ENCODE data around the gene NMNAT2. TPM values are rescaled to one million over a fixed set of nuclear protein-coding genes. Genes with fewer than 3 reads are reported as not detected.

The NMNAT2 gene
- total and polyA plus RNA-seq, 2 donors from 2014 or later: 0.17 to 2.0 TPM

GRCh38 chr1:183365676-183366075 is 52.5 kb downstream of the NMNAT2 start:
- Histone ChIP-seq H3K27me3 (ENCODE audit: control insufficient read depth, insufficient read depth, low read length) (no peaks in the 10 kb centered on the region), H3K4me3 (ENCODE audit: low read length in 3 of 3) (no peak overlapping the region), H3K4me1 (ENCODE audit: control insufficient read depth in 2 of 3, insufficient read depth in 2 of 3, low read depth in 1 of 3, low read length in 3 of 3) (no peaks in the 10 kb centered on the region), H3K36me3 (ENCODE audit: control insufficient read depth in 2 of 3, insufficient read depth in 3 of 3, low read length in 3 of 3) (no peaks in the 10 kb centered on the region), H3K27ac (ENCODE audit: low read depth in 2 of 2, low read length in 2 of 2) (no peak overlapping the region), H3K9me3 (ENCODE audit: control insufficient read depth in 2 of 3, insufficient read depth in 1 of 3, low read length in 3 of 3) (no peaks in the 10 kb centered on the region), H3K9ac (ENCODE audit: low read length in 3 of 3) (no peak overlapping the region)
- intact Hi-C loops (cut with DNase I): no loop called here
- FAIRE-seq: no peak
- DNase-seq: no peak
- TF ChIP-seq CTCF (IDR thresholded peaks at IDR 0.05; ENCODE audit: borderline replicate concordance, extremely low read depth, insufficient read depth): no peak

GRCh38 chr1:183365093-183365492 is 53.1 kb downstream of the NMNAT2 start:
- intact Hi-C loops (cut with DNase I): no loop called here
- Histone ChIP-seq H3K9ac (ENCODE audit: low read length in 3 of 3) (no peak overlapping the region), H3K4me3 (ENCODE audit: low read length in 3 of 3) (no peak overlapping the region), H3K9me3 (ENCODE audit: control insufficient read depth in 2 of 3, insufficient read depth in 1 of 3, low read length in 3 of 3) (no peaks in the 10 kb centered on the region), H3K27me3 (ENCODE audit: control insufficient read depth, insufficient read depth, low read length) (no peaks in the 10 kb centered on the region), H3K36me3 (ENCODE audit: control insufficient read depth in 2 of 3, insufficient read depth in 3 of 3, low read length in 3 of 3) (no peaks in the 10 kb centered on the region), H3K27ac (ENCODE audit: low read depth in 2 of 2, low read length in 2 of 2) (no peak overlapping the region), H3K4me1 (ENCODE audit: control insufficient read depth in 2 of 3, insufficient read depth in 2 of 3, low read depth in 1 of 3, low read length in 3 of 3) (no peaks in the 10 kb centered on the region)
- no peak for FAIRE-seq
- DNase-seq: no peak
- no peak for TF ChIP-seq CTCF (IDR thresholded peaks at IDR 0.05; ENCODE audit: borderline replicate concordance, extremely low read depth, insufficient read depth)

GRCh38 chr1:183363972-183364371 is 54.2 kb downstream of the NMNAT2 start:
- Histone ChIP-seq H3K4me3 (ENCODE audit: low read length in 3 of 3) (no peak overlapping the region), H3K27ac (ENCODE audit: low read depth in 2 of 2, low read length in 2 of 2) (no peak overlapping the region), H3K9me3 (ENCODE audit: control insufficient read depth in 2 of 3, insufficient read depth in 1 of 3, low read length in 3 of 3) (no peaks in the 10 kb centered on the region), H3K27me3 (ENCODE audit: control insufficient read depth, insufficient read depth, low read length) (no peaks in the 10 kb centered on the region), H3K36me3 (ENCODE audit: control insufficient read depth in 2 of 3, insufficient read depth in 3 of 3, low read length in 3 of 3) (no peaks in the 10 kb centered on the region), H3K4me1 (ENCODE audit: control insufficient read depth in 2 of 3, insufficient read depth in 2 of 3, low read depth in 1 of 3, low read length in 3 of 3) (no peaks in the 10 kb centered on the region), H3K9ac (ENCODE audit: low read length in 3 of 3) (no peak overlapping the region)
- intact Hi-C loops (cut with DNase I): no loop called here
- no peak for TF ChIP-seq CTCF (IDR thresholded peaks at IDR 0.05; ENCODE audit: borderline replicate concordance, extremely low read depth, insufficient read depth)
- no peak for DNase-seq
- FAIRE-seq: no peak

GRCh38 chr1:183361081-183361480 is 57.1 kb downstream of the NMNAT2 start:
- FAIRE-seq (no peak), DNase-seq (no peak)
- Histone ChIP-seq H3K27ac (ENCODE audit: low read depth in 2 of 2, low read length in 2 of 2) (no peak overlapping the region), H3K4me3 (ENCODE audit: low read length in 3 of 3) (no peak overlapping the region), H3K36me3 (ENCODE audit: control insufficient read depth in 2 of 3, insufficient read depth in 3 of 3, low read length in 3 of 3) (no peaks in the 10 kb centered on the region), H3K9me3 (ENCODE audit: control insufficient read depth in 2 of 3, insufficient read depth in 1 of 3, low read length in 3 of 3) (no peaks in the 10 kb centered on the region), H3K4me1 (ENCODE audit: control insufficient read depth in 2 of 3, insufficient read depth in 2 of 3, low read depth in 1 of 3, low read length in 3 of 3) (no peaks in the 10 kb centered on the region), H3K9ac (ENCODE audit: low read length in 3 of 3) (no peak overlapping the region), H3K27me3 (ENCODE audit: control insufficient read depth, insufficient read depth, low read length) (no peaks in the 10 kb centered on the region)
- no peak for TF ChIP-seq CTCF (IDR thresholded peaks at IDR 0.05; ENCODE audit: borderline replicate concordance, extremely low read depth, insufficient read depth)
- intact Hi-C loops (cut with DNase I): no loop called here
